ENCODE data around the gene KRTAP6-3.

KRTAP6-3 gene

DNA sequence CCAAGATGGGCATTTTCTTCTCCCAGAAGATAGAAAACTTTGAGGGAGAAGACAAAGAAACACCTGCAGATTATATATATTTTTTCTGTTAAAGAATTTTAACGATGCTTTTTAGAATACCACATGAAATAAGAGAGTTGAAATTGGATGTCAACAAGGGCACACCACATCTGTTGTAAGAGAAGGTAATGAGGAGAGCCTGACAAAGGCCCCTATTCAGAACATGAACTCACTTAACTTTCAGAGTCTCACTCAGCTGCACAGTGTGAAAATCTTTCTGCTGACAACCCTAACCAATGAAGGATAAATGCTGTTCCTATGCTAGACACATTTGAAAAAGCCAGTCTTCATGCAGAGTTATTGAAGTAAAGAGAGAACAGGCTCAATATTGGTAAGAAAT is 9.4 kb upstream of the KRTAP6-3 start:
- H3K4me3 ChIP-seq (ENCODE audit: low read depth, low read length) = no peak overlapping the region
- no peaks in the 10 kb centered on the region for H3K4me1 ChIP-seq (ENCODE audit: control insufficient read depth, insufficient read depth, low read length)
- no peaks in the 10 kb centered on the region for H3K27me3 ChIP-seq (ENCODE audit: control insufficient read depth, insufficient read depth, low read length)

DNA sequence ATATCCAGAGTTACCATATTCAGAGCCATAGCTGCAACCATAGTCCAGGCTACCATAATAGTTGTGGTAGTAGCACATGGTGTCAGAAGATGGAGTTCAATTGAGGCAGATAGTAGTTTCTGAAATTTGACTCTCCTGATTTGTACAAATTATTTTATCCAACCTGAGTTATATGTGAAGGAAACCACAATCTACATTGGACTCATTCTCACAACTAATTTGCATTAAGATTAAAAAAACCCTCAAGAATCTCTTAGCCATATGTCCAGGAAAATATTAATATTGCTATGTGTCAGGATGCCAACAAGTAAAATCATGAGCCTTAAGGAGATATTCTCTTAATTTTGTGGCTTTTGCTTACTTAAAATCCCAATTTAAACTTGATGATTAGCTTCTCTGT is 1.9 kb upstream of the KRTAP6-3 start, which contains the start of gene KRTAP22-2:
Gene KRTAP22-2 (minus strand): TSS at position 101 of the 400 bp plus-strand sequence.
- Histone ChIP-seq H3K27ac (ENCODE audit: low read depth, low read length) (no peak within 1 kb of the TSS), H3K9ac (ENCODE audit: low read length) (no peak within 1 kb of the TSS), H3K36me3 (ENCODE audit: control insufficient read depth, insufficient read depth, low read length) (no peaks in the 10 kb centered on the region), H3K27me3 (ENCODE audit: control insufficient read depth, insufficient read depth, low read length) (no peaks in the 10 kb centered on the region), H3K4me3 (ENCODE audit: low read depth, low read length) (no peak within 1 kb of the TSS), H3K4me1 (ENCODE audit: control insufficient read depth, insufficient read depth, low read length) (no peaks in the 10 kb centered on the region), H3K9me3 (ENCODE audit: control insufficient read depth, insufficient read depth, low read depth, low read length) (no peaks in the 10 kb centered on the region)

More for the DNA sequence above, 9.4 kb upstream of the KRTAP6-3 start:
- H3K36me3 ChIP-seq (ENCODE audit: control insufficient read depth, insufficient read depth, low read length) = no peaks in the 10 kb centered on the region
- no peak overlapping the region for H3K9ac ChIP-seq (ENCODE audit: low read length)
- no peak overlapping the region for H3K27ac ChIP-seq (ENCODE audit: low read depth, low read length)
- H3K9me3 ChIP-seq (ENCODE audit: control insufficient read depth, insufficient read depth, low read depth, low read length) = no peaks in the 10 kb centered on the region

DNA sequence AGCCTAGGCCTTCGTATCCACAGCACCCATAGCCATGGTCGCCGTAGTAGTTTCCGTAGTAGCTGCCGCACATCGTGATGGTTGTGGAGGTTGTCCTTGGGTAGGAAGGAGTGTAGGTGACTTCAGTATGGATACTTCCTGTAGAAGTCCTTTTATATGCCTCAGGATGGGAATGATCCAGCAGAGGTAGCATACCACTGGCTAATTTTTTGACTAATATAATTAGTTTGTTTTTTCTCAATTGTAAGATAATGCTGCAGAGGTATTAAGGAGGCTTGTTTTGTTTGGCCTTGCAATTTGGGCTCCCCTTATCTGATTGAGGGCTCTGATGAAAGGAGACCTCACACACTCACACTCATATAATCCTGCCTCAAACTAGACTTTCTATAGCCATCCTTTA is 6.6 kb downstream of the KRTAP6-3 start, which contains the start of gene KRTAP6-2:
Gene KRTAP6-2 (minus strand): TSS at position 101 of the 400 bp plus-strand sequence. CDS start 28 bp downstream, at position 73.
- no peaks in the 10 kb centered on the region for H3K36me3 ChIP-seq (ENCODE audit: control insufficient read depth, insufficient read depth, low read length)
- no peak within 1 kb of the TSS for H3K4me3 ChIP-seq (ENCODE audit: low read depth, low read length)
- H3K4me1 ChIP-seq (ENCODE audit: control insufficient read depth, insufficient read depth, low read length) = no peaks in the 10 kb centered on the region
- no peaks in the 10 kb centered on the region for H3K27me3 ChIP-seq (ENCODE audit: control insufficient read depth, insufficient read depth, low read length)
- H3K9me3 ChIP-seq (ENCODE audit: control insufficient read depth, insufficient read depth, low read depth, low read length) = no peaks in the 10 kb centered on the region
- H3K9ac ChIP-seq (ENCODE audit: low read length) = no peak within 1 kb of the TSS
- no peak within 1 kb of the TSS for H3K27ac ChIP-seq (ENCODE audit: low read depth, low read length)

DNA sequence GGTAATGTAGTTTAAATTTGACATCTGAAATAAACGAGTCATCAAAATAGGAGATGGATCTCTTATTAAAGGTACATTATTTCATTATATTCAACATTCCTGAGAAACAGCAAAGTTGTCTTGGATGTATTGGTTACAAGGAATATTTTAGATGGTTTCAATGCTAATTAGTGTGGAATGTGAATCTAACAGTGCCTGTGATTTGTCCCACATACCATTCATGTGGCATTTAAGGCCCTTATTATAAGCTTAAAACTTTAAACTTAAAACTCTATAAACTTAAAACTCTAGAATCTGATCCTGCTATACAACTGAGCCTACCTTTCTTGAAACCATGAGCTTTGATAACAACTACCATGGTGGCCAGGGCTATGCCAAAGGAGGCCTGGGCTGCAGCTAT is 8.5 kb downstream of the KRTAP6-3 start, which contains the start of gene KRTAP22-1:
Gene KRTAP22-1 (plus strand): TSS at position 301 of the 400 bp plus-strand sequence.
- Histone ChIP-seq H3K27me3 (ENCODE audit: control insufficient read depth, insufficient read depth, low read length) (no peaks in the 10 kb centered on the region), H3K4me3 (ENCODE audit: low read depth, low read length) (no peak within 1 kb of the TSS), H3K9ac (ENCODE audit: low read length) (no peak within 1 kb of the TSS), H3K36me3 (ENCODE audit: control insufficient read depth, insufficient read depth, low read length) (no peaks in the 10 kb centered on the region), H3K4me1 (ENCODE audit: control insufficient read depth, insufficient read depth, low read length) (no peaks in the 10 kb centered on the region), H3K27ac (ENCODE audit: low read depth, low read length) (no peak within 1 kb of the TSS), H3K9me3 (ENCODE audit: control insufficient read depth, insufficient read depth, low read depth, low read length) (no peaks in the 10 kb centered on the region)

DNA sequence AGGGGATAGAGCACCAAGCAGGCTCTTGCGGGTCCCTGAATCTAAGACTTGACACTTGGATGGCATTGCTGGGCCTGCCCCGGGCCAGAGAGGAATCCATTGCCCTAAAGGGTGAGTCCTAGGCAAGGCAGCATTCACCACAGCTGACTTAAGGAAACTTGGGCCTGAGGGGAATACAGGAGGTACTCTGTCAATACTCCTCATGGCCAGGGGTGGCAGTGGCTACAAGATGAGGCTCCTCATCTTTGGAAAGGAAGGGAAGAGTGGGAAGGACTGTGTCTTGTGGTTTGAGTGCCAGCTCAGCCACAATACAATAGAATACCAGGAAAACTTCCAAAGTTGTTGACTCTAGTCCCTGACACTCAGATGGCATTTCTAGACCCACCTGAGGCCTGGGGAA is 13.7 kb downstream of the KRTAP6-3 start:
- H3K27ac ChIP-seq (ENCODE audit: low read depth, low read length) = no peak overlapping the region
- H3K36me3 ChIP-seq (ENCODE audit: control insufficient read depth, insufficient read depth, low read length) = no peaks in the 10 kb centered on the region
- H3K27me3 ChIP-seq (ENCODE audit: control insufficient read depth, insufficient read depth, low read length) = no peaks in the 10 kb centered on the region
- no peaks in the 10 kb centered on the region for H3K4me1 ChIP-seq (ENCODE audit: control insufficient read depth, insufficient read depth, low read length)
- no peaks in the 10 kb centered on the region for H3K9me3 ChIP-seq (ENCODE audit: control insufficient read depth, insufficient read depth, low read depth, low read length)
- H3K4me3 ChIP-seq (ENCODE audit: low read depth, low read length) = no peak overlapping the region
- no peak overlapping the region for H3K9ac ChIP-seq (ENCODE audit: low read length)

DNA sequence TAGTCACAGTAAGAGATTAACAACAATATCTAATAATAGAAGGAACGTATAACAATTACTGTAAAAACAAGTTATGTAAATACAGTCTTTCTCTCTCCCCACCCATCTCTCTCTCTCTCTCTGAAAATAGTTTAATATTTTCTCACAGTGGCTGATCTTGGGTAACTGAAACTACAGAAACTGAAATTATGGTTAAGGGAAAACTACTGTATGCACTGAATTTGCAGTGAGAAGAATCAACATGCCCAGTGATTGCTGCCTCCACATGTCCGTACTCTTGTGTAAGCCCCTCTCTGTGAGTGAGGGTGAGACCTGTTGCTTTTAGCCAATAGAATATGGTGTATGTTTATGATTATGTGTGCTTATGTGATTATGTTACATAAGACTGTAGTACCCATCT is 19.9 kb downstream of the KRTAP6-3 start:
- Histone ChIP-seq H3K4me3 (ENCODE audit: low read depth, low read length) (no peak overlapping the region), H3K4me1 (ENCODE audit: control insufficient read depth, insufficient read depth, low read length) (no peaks in the 10 kb centered on the region), H3K36me3 (ENCODE audit: control insufficient read depth, insufficient read depth, low read length) (no peaks in the 10 kb centered on the region), H3K27me3 (ENCODE audit: control insufficient read depth, insufficient read depth, low read length) (no peaks in the 10 kb centered on the region), H3K9ac (ENCODE audit: low read length) (no peak overlapping the region), H3K9me3 (ENCODE audit: control insufficient read depth, insufficient read depth, low read depth, low read length) (peaks cover 2% of the 10 kb centered on the region; the same call in 1 of the 2 replicates), H3K27ac (ENCODE audit: low read depth, low read length) (no peak overlapping the region)

DNA sequence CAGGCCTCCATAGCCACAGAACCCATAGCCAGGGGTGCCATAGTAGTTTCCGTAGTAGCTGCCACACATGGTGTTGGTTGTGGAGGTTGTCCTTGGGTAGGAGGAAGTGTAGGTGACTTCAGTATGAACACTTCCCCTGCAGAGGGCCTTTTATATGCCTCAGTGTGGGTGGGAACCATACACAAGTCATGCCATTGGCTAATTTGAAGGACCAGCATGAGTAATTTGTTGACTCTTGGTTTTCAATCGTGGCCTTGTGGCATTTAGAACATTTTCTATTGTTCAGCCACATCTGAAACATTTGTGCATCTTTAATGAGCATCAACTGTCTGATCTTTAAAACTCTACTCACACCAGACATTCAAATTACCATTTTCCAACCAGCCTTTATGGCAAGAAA is 21.6 kb downstream of the KRTAP6-3 start, which contains the start of gene KRTAP6-1:
Gene KRTAP6-1 (minus strand): TSS at position 95 of the 400 bp plus-strand sequence. CDS start 26 bp downstream, at position 69.
- no peaks in the 10 kb centered on the region for H3K4me1 ChIP-seq (ENCODE audit: control insufficient read depth, insufficient read depth, low read length)
- H3K27ac ChIP-seq (ENCODE audit: low read depth, low read length) = no peak within 1 kb of the TSS
- H3K36me3 ChIP-seq (ENCODE audit: control insufficient read depth, insufficient read depth, low read length) = no peaks in the 10 kb centered on the region
- no peak within 1 kb of the TSS for H3K4me3 ChIP-seq (ENCODE audit: low read depth, low read length)
- H3K9me3 ChIP-seq (ENCODE audit: control insufficient read depth, insufficient read depth, low read depth, low read length) = peaks cover 2% of the 10 kb centered on the region; the same call in 1 of the 2 replicates
- no peak within 1 kb of the TSS for H3K9ac ChIP-seq (ENCODE audit: low read length)
- H3K27me3 ChIP-seq (ENCODE audit: control insufficient read depth, insufficient read depth, low read length) = no peaks in the 10 kb centered on the region

DNA sequence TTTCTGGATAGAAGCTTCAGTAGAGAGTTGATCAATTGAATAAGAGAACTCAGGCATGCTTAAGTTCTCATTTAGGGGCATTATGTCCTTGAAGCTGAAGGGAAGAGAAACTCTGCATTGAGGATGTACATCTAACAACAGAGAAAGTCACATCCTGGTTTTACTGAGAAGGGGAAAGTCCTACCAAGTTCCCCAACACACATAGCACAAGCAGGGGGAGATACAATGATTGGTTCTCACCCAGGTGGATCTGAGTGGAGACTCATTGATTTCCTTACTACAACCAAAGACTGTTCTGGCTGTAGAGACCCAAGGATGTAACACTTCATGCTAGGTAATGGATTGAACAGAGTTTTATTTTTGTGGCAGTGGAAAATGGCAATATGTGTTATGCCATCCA is 23.0 kb downstream of the KRTAP6-3 start:
- H3K4me1 ChIP-seq (ENCODE audit: control insufficient read depth, insufficient read depth, low read length) = no peaks in the 10 kb centered on the region
- H3K36me3 ChIP-seq (ENCODE audit: control insufficient read depth, insufficient read depth, low read length) = no peaks in the 10 kb centered on the region
- no peak overlapping the region for H3K9ac ChIP-seq (ENCODE audit: low read length)
- H3K27ac ChIP-seq (ENCODE audit: low read depth, low read length) = no peak overlapping the region
- peaks cover 2% of the 10 kb centered on the region; the same call in 1 of the 2 replicates for H3K9me3 ChIP-seq (ENCODE audit: control insufficient read depth, insufficient read depth, low read depth, low read length)
- H3K4me3 ChIP-seq (ENCODE audit: low read depth, low read length) = no peak overlapping the region
- H3K27me3 ChIP-seq (ENCODE audit: control insufficient read depth, insufficient read depth, low read length) = no peaks in the 10 kb centered on the region

DNA sequence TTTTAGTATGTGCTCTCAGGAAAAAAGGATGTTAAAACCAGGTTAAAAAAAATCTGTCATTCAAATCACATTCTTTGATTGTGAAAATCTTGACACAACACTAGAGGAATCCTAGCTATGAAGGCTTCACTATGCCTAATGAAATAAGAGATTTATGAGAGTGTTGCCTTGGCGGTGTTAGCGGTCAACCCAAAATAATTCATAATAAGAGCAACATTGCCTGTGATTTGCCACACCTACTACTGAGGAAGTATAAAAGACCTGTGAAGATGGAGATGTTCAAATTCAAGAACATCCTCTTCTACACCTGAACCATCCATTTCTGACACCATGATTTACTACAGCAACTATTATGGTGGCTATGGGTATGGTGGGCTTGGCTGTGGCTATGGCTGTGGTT is 23.9 kb downstream of the KRTAP6-3 start, which contains the start of gene KRTAP20-1:
Gene KRTAP20-1 (plus strand): TSS at position 301 of the 400 bp plus-strand sequence. CDS start 30 bp downstream, at position 331.
- no peaks in the 10 kb centered on the region for H3K4me1 ChIP-seq (ENCODE audit: control insufficient read depth, insufficient read depth, low read length)
- H3K9ac ChIP-seq (ENCODE audit: low read length) = no peak within 1 kb of the TSS
- H3K36me3 ChIP-seq (ENCODE audit: control insufficient read depth, insufficient read depth, low read length) = no peaks in the 10 kb centered on the region
- H3K27ac ChIP-seq (ENCODE audit: low read depth, low read length) = no peak within 1 kb of the TSS
- no peaks in the 10 kb centered on the region for H3K27me3 ChIP-seq (ENCODE audit: control insufficient read depth, insufficient read depth, low read length)
- no peak within 1 kb of the TSS for H3K4me3 ChIP-seq (ENCODE audit: low read depth, low read length)
- H3K9me3 ChIP-seq (ENCODE audit: control insufficient read depth, insufficient read depth, low read depth, low read length) = peaks cover 2% of the 10 kb centered on the region; the same call in 1 of the 2 replicates

DNA sequence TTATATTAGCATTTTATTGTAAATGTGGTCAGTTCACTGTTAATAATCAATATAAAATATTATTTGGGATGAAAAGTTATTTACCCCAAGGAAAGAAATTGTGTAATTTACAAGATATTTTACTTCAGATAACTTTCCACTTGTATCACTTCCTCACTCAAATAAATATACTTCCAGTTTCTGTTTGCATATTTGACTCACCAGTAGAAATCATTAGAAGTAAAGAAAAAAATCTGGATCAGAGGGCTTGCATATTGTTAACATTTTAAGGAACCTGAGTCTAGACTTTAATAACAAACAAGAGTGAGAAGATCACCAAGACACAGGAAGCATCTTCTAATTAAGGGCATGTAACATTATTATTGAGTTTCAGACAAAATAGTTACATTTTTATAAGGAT is 27.8 kb downstream of the KRTAP6-3 start:
- Histone ChIP-seq H3K4me3 (ENCODE audit: low read depth, low read length) (no peak overlapping the region), H3K36me3 (ENCODE audit: control insufficient read depth, insufficient read depth, low read length) (no peaks in the 10 kb centered on the region), H3K4me1 (ENCODE audit: control insufficient read depth, insufficient read depth, low read length) (no peaks in the 10 kb centered on the region), H3K9me3 (ENCODE audit: control insufficient read depth, insufficient read depth, low read depth, low read length) (peaks cover 4% of the 10 kb centered on the region), H3K27ac (ENCODE audit: low read depth, low read length) (no peak overlapping the region), H3K27me3 (ENCODE audit: control insufficient read depth, insufficient read depth, low read length) (no peaks in the 10 kb centered on the region), H3K9ac (ENCODE audit: low read length) (no peak overlapping the region)

DNA sequence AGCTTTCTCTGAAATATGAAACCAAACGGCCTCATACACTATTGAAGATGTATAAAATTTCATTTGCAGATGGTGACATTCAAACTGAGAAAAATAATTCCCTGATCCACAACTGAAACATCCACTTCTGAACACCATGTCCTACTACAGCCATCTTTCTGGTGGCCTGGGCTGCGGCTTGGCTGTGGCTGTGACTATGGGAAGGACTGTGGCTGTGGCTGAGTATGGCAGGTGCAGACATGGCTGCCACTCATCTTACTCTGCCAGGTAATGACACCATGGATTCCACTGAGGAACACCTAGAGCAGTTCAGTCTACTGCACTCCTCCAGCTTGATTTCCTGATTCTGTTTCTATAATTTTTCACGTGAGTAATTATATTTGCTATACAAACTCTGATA is 28.3 kb downstream of the KRTAP6-3 start, which contains the start of gene KRTAP20-4:
Gene KRTAP20-4 (plus strand): TSS at position 106 of the 400 bp plus-strand sequence.
- H3K4me3 ChIP-seq (ENCODE audit: low read depth, low read length) = no peak within 1 kb of the TSS
- no peaks in the 10 kb centered on the region for H3K36me3 ChIP-seq (ENCODE audit: control insufficient read depth, insufficient read depth, low read length)
- H3K9ac ChIP-seq (ENCODE audit: low read length) = no peak within 1 kb of the TSS
- H3K27me3 ChIP-seq (ENCODE audit: control insufficient read depth, insufficient read depth, low read length) = no peaks in the 10 kb centered on the region
- H3K27ac ChIP-seq (ENCODE audit: low read depth, low read length) = no peak within 1 kb of the TSS
- peaks cover 7% of the 10 kb centered on the region for H3K9me3 ChIP-seq (ENCODE audit: control insufficient read depth, insufficient read depth, low read depth, low read length)
- peaks cover 3% of the 10 kb centered on the region; the same call in 1 of the 2 replicates for H3K4me1 ChIP-seq (ENCODE audit: control insufficient read depth, insufficient read depth, low read length)

Data from HUES6 (cell line).